SHP77 (cell line): ENCODE measurements around the gene NCOA6.
"Not testable (repeated sequence)": the region's sequence is repeated elsewhere in the genome, so short reads cannot be mapped to it uniquely, and the experiment has no call there.

ENCODE experiments used
- DNase-seq, 2 experiments: peaks; one replicate each; lab custom pipeline; 2025; lab: John Stamatoyannopoulos, UW

The NCOA6 gene

DNA sequence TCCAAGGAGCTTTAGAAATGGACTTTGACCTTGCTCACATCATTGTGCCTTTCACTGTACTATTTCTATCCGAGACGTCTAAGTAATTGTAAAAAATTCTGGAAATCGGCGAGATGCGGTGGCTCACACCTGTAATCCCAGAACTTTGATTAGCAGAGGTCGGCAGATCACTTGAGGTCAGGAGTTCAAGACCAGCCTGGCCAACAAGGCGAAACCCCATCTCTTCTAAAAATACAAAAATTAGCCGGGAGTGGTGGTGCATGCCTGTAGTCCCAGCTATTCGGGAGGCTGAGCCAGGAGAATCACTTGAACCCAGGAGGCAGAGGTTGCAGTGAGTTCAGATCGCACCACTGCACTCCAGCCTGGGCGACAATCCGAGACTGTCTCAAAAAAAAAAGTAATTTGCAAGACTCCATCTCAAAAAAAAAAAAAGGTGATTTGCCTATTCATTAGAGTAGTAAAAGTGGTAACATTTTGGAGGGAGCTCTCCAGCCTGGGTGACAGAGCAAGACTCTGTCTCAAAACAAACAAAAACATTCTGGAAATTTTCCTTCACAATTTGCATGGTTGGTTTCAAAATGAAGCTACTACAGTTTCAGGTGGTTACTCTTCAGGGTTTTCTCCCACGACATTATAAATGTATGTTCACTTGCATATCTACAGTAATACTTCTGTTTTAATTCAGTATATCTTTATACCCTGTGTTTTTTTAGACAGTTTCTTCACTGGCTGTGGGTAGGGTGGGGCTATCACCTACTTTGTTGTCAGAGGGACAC is 106.0 kb downstream of the NCOA6 start:
- DNase-seq = not testable (repeated sequence)

DNA sequence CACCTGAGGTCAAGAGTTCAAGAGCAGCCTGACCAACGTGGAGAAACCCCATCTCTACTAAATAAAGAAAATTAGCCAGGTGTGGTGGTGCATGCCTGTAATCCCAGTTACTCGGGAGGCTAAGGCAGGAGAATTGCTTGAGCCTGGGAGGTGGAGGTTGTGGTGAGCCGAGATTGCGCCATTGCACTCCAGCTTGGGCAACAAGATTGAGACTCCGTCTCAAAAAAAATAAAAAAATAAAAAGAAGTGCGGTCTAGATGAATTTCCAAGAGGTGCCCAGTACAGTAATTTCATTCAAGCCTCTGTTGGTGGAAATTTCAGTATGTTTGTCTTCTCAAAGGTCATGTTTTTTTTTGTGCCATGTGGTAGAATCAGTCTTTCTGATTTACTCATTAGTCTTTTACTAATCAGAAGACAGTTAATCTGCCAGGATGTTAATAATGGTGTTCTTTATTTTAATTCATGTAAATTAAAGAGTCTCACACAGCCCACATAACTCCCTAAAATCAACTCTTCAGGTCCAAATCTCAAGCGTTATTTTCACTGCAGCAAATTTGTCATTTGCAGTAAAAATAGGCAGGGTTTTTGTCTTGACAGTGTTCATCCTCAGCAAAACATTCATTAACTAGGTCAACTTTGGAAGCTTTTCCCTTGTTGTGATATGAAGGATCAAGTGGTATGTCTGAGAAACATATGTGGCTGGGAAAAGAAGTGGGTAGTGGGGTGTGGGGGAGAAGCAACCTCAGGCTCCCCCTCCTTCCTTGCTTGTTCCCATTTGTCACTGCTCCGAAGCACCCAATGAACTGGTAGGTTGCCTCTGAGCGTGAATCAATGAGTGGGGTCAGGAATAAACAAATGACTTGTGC is 108.0 kb downstream of the NCOA6 start:
- DNase-seq = no peak

GRCh38 chr20:34716921-34717229 is 108.6 kb downstream of the NCOA6 start:
- DNase-seq = no peak

- DNase-seq = no peak
Measured at GRCh38 chr20:34715384-34715783, 110.1 kb downstream of the NCOA6 start.

GRCh38 chr20:34713944-34714515 is 111.4 kb downstream of the NCOA6 start:
- not testable (repeated sequence) for DNase-seq

- no peak for DNase-seq
Measured at GRCh38 chr20:34713194-34713943, 112.1 kb downstream of the NCOA6 start.

GRCh38 chr20:34712525-34713192 is 112.8 kb downstream of the NCOA6 start:
- no peak for DNase-seq

GRCh38 chr20:34711813-34712430 is 113.5 kb downstream of the NCOA6 start:
- DNase-seq = no peak

- no peak for DNase-seq
Measured at GRCh38 chr20:34710861-34711574, 114.4 kb downstream of the NCOA6 start.

- DNase-seq = no peak
Measured at GRCh38 chr20:34710568-34710839, 114.9 kb downstream of the NCOA6 start.

GRCh38 chr20:34709831-34710567 is 115.5 kb downstream of the NCOA6 start:
- DNase-seq = peak; percentile 36 to 47

GRCh38 chr20:34709044-34709830 is 116.2 kb downstream of the NCOA6 start:
- peak; percentile 75 to 80 for DNase-seq

DNA sequence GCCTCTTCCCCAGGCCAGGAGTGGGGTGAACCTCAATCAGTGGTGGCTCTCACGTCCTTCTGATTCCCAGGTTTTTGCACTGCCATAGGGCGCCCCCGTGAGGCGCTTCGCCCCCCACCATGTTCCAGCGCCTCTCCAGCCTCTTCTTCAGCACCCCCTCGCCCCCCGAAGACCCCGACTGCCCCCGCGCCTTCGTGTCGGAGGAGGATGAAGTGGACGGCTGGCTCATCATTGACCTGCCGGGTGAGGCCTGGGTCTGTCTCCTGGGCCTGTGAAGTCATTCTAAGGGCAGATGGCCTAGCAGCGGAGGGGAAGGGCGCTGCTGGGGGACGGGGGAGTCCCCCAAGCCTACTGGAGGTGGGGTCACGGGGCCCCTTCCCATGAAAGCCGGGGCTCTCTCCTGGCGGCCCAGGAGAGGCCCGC is 116.8 kb downstream of the NCOA6 start:
- DNase-seq = peak; percentile 24 to 26

- DNase-seq = no peak
Measured at GRCh38 chr20:34706912-34707784, 118.3 kb downstream of the NCOA6 start.

DNA sequence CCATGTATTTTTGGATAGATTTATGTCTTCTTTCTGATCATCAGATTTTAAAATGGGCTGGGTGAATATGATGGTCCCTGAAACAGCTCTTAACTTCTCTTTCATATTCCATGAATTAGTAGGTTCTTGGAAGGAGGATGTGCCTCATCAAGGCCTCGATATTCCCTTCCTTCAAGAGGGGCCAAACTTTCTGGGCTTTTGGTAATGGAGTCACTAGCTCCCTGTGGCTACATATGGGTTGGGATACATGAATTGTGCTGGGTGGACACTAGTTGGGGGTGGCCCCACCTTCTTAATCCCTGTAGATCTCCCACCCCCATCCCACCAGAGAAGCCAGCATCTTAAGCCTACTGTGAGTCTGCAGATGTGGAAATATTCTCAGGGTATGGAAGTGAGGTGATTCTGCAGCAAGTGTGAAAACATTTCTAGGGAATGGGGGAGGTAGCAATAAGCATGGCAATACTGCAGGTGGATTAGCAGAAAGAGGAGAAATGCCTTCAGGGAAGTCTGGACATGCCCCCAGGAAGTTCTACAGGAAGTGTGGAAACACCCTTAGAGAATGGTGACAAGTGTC is 119.1 kb downstream of the NCOA6 start:
- no peak for DNase-seq

GRCh38 chr20:34705397-34706301 is 119.8 kb downstream of the NCOA6 start:
- no peak for DNase-seq

DNA sequence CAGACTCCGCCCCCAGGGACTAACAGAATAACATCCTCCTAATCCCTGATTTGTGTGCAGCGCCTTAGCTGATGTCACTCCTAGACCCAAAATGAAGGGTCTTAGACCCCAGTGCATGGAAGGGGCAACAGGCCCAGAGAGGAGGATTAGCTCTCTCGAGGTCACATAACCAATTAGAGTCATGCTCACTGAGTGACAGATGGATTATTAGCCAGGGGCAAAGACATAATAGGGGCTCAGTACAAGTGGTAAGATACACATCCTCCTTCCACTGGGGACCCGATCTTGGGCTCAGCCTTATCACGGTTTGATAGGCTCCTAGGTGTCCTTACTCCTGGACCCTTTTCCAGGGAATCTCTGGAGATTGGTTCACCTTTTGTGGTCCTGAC is 120.4 kb downstream of the NCOA6 start:
- DNase-seq = no peak
